WI38 (cell line): ENCODE measurements around the gene C12orf43.

ENCODE experiments used
- H3K4me3 ChIP-seq: 2 replicates; pipeline ENCODE4 v1.5.1; 2011; ENCODE audit warnings: low read depth, mild to moderate bottlenecking, control low read depth, low read length
- CTCF ChIP-seq: IDR thresholded peaks from 2 replicates; pipeline ENCODE4 v1.5.1; 2012; ENCODE audit warnings: low read depth, mild to moderate bottlenecking, control low read depth, low read length

Gene C12orf43

GRCh38 chr12:121038861-121039668 is 22.8 kb upstream of the C12orf43 start, which contains the start of gene OASL:
Gene OASL, minus strand, starts transcription at chr12:121039246. Its CDS starts 275 bp downstream, at chr12:121038971.
- TF ChIP-seq CTCF = no peak
- H3K4me3 ChIP-seq = no peak within 1 kb of the TSS

- no peak for TF ChIP-seq CTCF
- H3K4me3 ChIP-seq = no peak overlapping the region
Observed at GRCh38 chr12:121036810-121037326, 20.6 kb upstream of the C12orf43 start.

- no peak overlapping the region for H3K4me3 ChIP-seq
- no peak for TF ChIP-seq CTCF
Observed at GRCh38 chr12:121034616-121035305, 18.5 kb upstream of the C12orf43 start.

- H3K4me3 ChIP-seq = no peak overlapping the region
- TF ChIP-seq CTCF = no peak
Observed at GRCh38 chr12:121033625-121034349, 17.5 kb upstream of the C12orf43 start.

GRCh38 chr12:121030576-121031212 is 14.4 kb upstream of the C12orf43 start:
- TF ChIP-seq CTCF = no peak
- no peak overlapping the region for H3K4me3 ChIP-seq

GRCh38 chr12:121026274-121027045 is 10.2 kb upstream of the C12orf43 start:
- TF ChIP-seq CTCF = no peak
- H3K4me3 ChIP-seq = no peak overlapping the region
